Measurements from ENCODE around the gene PRM3. TPM values are rescaled to one million over a fixed set of nuclear protein-coding genes. Genes with fewer than 3 reads are reported as not detected.

PRM3 gene
- total RNA-seq, 1 experiment from 2014 or later: not detected

GRCh38 chr16:11224096-11224893, 49.1 kb downstream of the PRM3 start:
- CTCF ChIA-PET: no interaction called here
- Mint-ChIP-seq H3K36me3 (ENCODE audit: insufficient read depth, unreplicated experiment) (no peaks in the 10 kb centered on the region), H3K27me3 (ENCODE audit: unreplicated experiment) (no peaks in the 10 kb centered on the region), H3K4me1 (ENCODE audit: low read depth, unreplicated experiment) (no peaks in the 10 kb centered on the region), H3K9me3 (ENCODE audit: low read depth, unreplicated experiment) (no peaks in the 10 kb centered on the region), H3K4me3 (ENCODE audit: low read depth, unreplicated experiment) (no peak overlapping the region), H3K27ac (ENCODE audit: unreplicated experiment) (no peak overlapping the region)
- DNase-seq: no peak
- TF ChIP-seq, protein P1, sequence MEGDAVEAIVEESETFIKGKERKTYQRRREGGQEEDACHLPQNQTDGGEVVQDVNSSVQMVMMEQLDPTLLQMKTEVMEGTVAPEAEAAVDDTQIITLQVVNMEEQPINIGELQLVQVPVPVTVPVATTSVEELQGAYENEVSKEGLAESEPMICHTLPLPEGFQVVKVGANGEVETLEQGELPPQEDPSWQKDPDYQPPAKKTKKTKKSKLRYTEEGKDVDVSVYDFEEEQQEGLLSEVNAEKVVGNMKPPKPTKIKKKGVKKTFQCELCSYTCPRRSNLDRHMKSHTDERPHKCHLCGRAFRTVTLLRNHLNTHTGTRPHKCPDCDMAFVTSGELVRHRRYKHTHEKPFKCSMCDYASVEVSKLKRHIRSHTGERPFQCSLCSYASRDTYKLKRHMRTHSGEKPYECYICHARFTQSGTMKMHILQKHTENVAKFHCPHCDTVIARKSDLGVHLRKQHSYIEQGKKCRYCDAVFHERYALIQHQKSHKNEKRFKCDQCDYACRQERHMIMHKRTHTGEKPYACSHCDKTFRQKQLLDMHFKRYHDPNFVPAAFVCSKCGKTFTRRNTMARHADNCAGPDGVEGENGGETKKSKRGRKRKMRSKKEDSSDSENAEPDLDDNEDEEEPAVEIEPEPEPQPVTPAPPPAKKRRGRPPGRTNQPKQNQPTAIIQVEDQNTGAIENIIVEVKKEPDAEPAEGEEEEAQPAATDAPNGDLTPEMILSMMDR (IDR thresholded peaks at IDR 0.05; ENCODE audit: unreplicated experiment): no peak
- no TSS peak for BruUV-seq (replicated peaks)
- intact Hi-C loops (cut with micrococcal nuclease; ENCODE audit: unreplicated experiment): no loop called here

Small RNAs within 50 kb of the gene (microRNA-seq; reads per million reads assigned to microRNA genes)
- not detected for gene MIR548H2

Other genes with a start within 250 kb of the PRM3 start
- 4.8 and 5.8 TPM in 2 replicates for gene SOCS1, start 17.4 kb downstream of the PRM3 start, total RNA-seq (2022)
- gene TNP2, start 4.3 kb downstream of the PRM3 start, total RNA-seq (2022): not detected in 2 replicates
- gene PRM2, start 2.9 kb upstream of the PRM3 start, total RNA-seq (2022): not detected in 2 replicates
- gene PRM1, start 7.7 kb upstream of the PRM3 start, total RNA-seq (2022): not detected in 2 replicates
- gene RMI2, start 71.8 kb upstream of the PRM3 start, total RNA-seq (2022): 55.4 and 63.2 TPM in 2 replicates

Measured in Calu3 (cell line).